NCI-H526 treated with DMSO at 0.1 percent for 48 hours (cell line): ENCODE results near the gene VGF.

Experiments
- DNase-seq: peaks from one replicate; lab custom pipeline; 2025; lab: John Stamatoyannopoulos, UW

Gene VGF

GRCh38 chr7:101165958-101166647 is 734 bp upstream of the VGF start:
- no peak for DNase-seq

GRCh38 chr7:101164071-101164840 is 1.1 kb downstream of the VGF start:
- DNase-seq: no peak

GRCh38 chr7:101163279-101164070 is 1.9 kb downstream of the VGF start:
- peak; percentile 61 for DNase-seq

- DNase-seq: peak; percentile 54
Measured at GRCh38 chr7:101162551-101163278, 2.7 kb downstream of the VGF start.

- DNase-seq: no peak
Measured at GRCh38 chr7:101161692-101162471, 3.5 kb downstream of the VGF start.

- DNase-seq: no peak
Measured at GRCh38 chr7:101160910-101161309, 4.5 kb downstream of the VGF start.

GRCh38 chr7:101159696-101160674 is 5.4 kb downstream of the VGF start:
- no peak for DNase-seq

GRCh38 chr7:101156866-101157589 is 8.3 kb downstream of the VGF start:
- no peak for DNase-seq

GRCh38 chr7:101156277-101156676 is 9.1 kb downstream of the VGF start:
- no peak for DNase-seq

GRCh38 chr7:101155303-101155702 is 10.1 kb downstream of the VGF start:
- DNase-seq: no peak

GRCh38 chr7:101154693-101155102 is 10.7 kb downstream of the VGF start:
- DNase-seq: no peak

GRCh38 chr7:101153969-101154692 is 11.2 kb downstream of the VGF start, which contains the start of gene AP1S1:
AP1S1 (plus strand) TSS chr7:101154476; CDS start chr7:101154515, 39 bp downstream.
- peak; percentile 92 for DNase-seq

GRCh38 chr7:101151908-101152651 is 13.3 kb downstream of the VGF start:
- DNase-seq: no peak

- no peak for DNase-seq
Measured at GRCh38 chr7:101140746-101141382, 24.5 kb downstream of the VGF start.

- no peak for DNase-seq
Measured at GRCh38 chr7:101140339-101140699, 25.1 kb downstream of the VGF start.

GRCh38 chr7:101138213-101138870 is 27.0 kb downstream of the VGF start:
- no peak for DNase-seq
